SK-N-SH (cell line): ENCODE data around the gene UBE2E1. TPM values are rescaled to one million over a fixed set of nuclear protein-coding genes. Genes with fewer than 3 reads are reported as not detected.

Experiments used
- CTCF ChIA-PET: fragments of 300-600, 350-600 bp; formaldehyde crosslinking; extraction: SDS; loops from one replicate; lab custom pipeline; 2021; lab: Yijun Ruan, JAX
- POLR2A ChIA-PET: fragments of 350-600 bp; sonication (Branson Sonifier 250); formaldehyde crosslinking; extraction: SDS; loops from one replicate; lab custom pipeline; 2020; ENCODE audit warnings: antibody characterized with exemption, inconsistent platforms; lab: Yijun Ruan, JAX
- DNase-seq: peaks from one replicate; pipeline ENCODE4 v3.0.0; 2012
- H2AFZ ChIP-seq: fragments of 200-600 bp; sonication (generic); 2 replicates; pipeline ENCODE4 v1.8.1; 2016; ENCODE audit warnings: antibody characterized with exemption, mild to moderate bottlenecking, low read depth
- H3F3A ChIP-seq: fragments of 200-600 bp; sonication (generic); replicated peaks from 2 replicates; pipeline ENCODE3; 2016; ENCODE audit warnings: antibody characterized with exemption, mild to moderate bottlenecking; ENCODE audit not compliant: insufficient read depth
- H3K27ac ChIP-seq, 2 experiments: fragments of 200-500 bp in 1 of 2; fragments of 200-600 bp in 1 of 2; sonication (Bioruptor generic) in 1 of 2; sonication (generic), shearing (Covaris generic) in 1 of 2; 2 replicates each; pipeline versions ENCODE4 v1.5.1 to v1.6.1; 2014 to 2016; ENCODE audit warnings: low read depth in 2 of 2, inconsistent platforms in 1 of 2, low read length in 1 of 2, mild to moderate bottlenecking in 1 of 2, mixed read lengths in 1 of 2
- H3K27me3 ChIP-seq: fragments of 200-600 bp; sonication (generic), shearing (Covaris generic); 2 replicates; pipeline ENCODE4 v1.6.1; 2016; ENCODE audit warnings: mixed run types; ENCODE audit not compliant: insufficient read depth
- H3K36me3 ChIP-seq, 2 experiments: fragments of 200-500 bp in 1 of 2; fragments of 200-600 bp in 1 of 2; sonication (Bioruptor generic) in 1 of 2; sonication (generic) in 1 of 2; replicated peaks in 1 of 2; 2 replicates each; pipeline versions ENCODE3 to v1.5.1; 2014 to 2016; ENCODE audit warnings: low read length in 1 of 2, mild to moderate bottlenecking in 1 of 2; ENCODE audit not compliant: insufficient read depth in 2 of 2, control insufficient read depth in 1 of 2
- H3K4me1 ChIP-seq, 2 experiments: fragments of 200-500 bp in 1 of 2; fragments of 200-600 bp in 1 of 2; sonication (Bioruptor generic) in 1 of 2; sonication (generic), shearing (Covaris generic) in 1 of 2; 2 replicates each; pipeline versions ENCODE4 v1.5.1 to v1.6.1; 2014 to 2016; ENCODE audit warnings: low read depth in 1 of 2, low read length in 1 of 2, mixed run types in 1 of 2; ENCODE audit not compliant: insufficient read depth in 2 of 2, control insufficient read depth in 1 of 2
- H3K4me2 ChIP-seq: fragments of 200-600 bp; sonication (generic), shearing (Covaris generic); 2 replicates; pipeline ENCODE4 v1.6.1; 2017; ENCODE audit warnings: mixed run types
- H3K4me3 ChIP-seq, 2 experiments: fragments of 200-500 bp in 1 of 2; fragments of 200-600 bp in 1 of 2; sonication (Bioruptor generic) in 1 of 2; sonication (generic), shearing (Covaris generic) in 1 of 2; 2 replicates each; pipeline versions ENCODE4 v1.5.1 to v1.8.1; 2014 to 2016; ENCODE audit warnings: low read depth in 2 of 2, inconsistent platforms in 1 of 2, low read length in 1 of 2, mild to moderate bottlenecking in 1 of 2, mixed read lengths in 1 of 2, moderate library complexity in 1 of 2
- H3K79me2 ChIP-seq: fragments of 200-600 bp; sonication (generic); 2 replicates; pipeline ENCODE4 v1.8.1; 2017; ENCODE audit warnings: mild to moderate bottlenecking; ENCODE audit not compliant: insufficient read depth
- H3K9ac ChIP-seq: fragments of 200-600 bp; sonication (generic); 2 replicates; pipeline ENCODE4 v1.6.1; 2017; ENCODE audit warnings: mixed run types
- H3K9me2 ChIP-seq: fragments of 200-600 bp; sonication (generic); 2 replicates; pipeline ENCODE4 v1.6.1; 2017; ENCODE audit warnings: mixed run types
- H3K9me3 ChIP-seq: fragments of 200-600 bp; sonication (generic); 2 replicates; pipeline ENCODE4 v1.6.1; 2017; ENCODE audit warnings: mixed run types, mild to moderate bottlenecking, moderate library complexity
- H4K20me1 ChIP-seq: fragments of 200-600 bp; sonication (generic); 2 replicates; pipeline ENCODE4 v1.6.1; 2017; ENCODE audit warnings: mild to moderate bottlenecking, mixed run types; ENCODE audit not compliant: insufficient read depth
- ELF1 ChIP-seq: IDR thresholded peaks from 2 replicates; pipeline ENCODE4 v1.4.0; 2012
- EP300 ChIP-seq, 2 experiments: IDR thresholded peaks; 2 replicates each; pipeline versions ENCODE4 v1.4.0 to v1.6.1; 2012; ENCODE audit warnings: borderline replicate concordance in 1 of 2, low read depth in 1 of 2, low read length in 1 of 2
- FOSL2 ChIP-seq: IDR thresholded peaks from 2 replicates; pipeline ENCODE4 v1.4.0; 2012; ENCODE audit warnings: low read depth, mild to moderate bottlenecking, moderate library complexity, borderline replicate concordance
- FOXJ3 ChIP-seq: sonication (generic); formaldehyde crosslinking; IDR thresholded peaks from 2 replicates; pipeline ENCODE4 v1.5.1; 2020; ENCODE audit warnings: mild to moderate bottlenecking, missing genetic modification reagents
- FOXM1 ChIP-seq: IDR thresholded peaks from 2 replicates; pipeline ENCODE4 v1.4.0; 2012; ENCODE audit warnings: low read depth, mild to moderate bottlenecking
- GATA2 ChIP-seq: sonication (generic); formaldehyde crosslinking; IDR thresholded peaks from 2 replicates; pipeline ENCODE4 v1.5.0; 2020; ENCODE audit warnings: mild to moderate bottlenecking, missing genetic modification reagents
- MXI1 ChIP-seq: IDR thresholded peaks from 2 replicates; pipeline ENCODE4 v1.6.1; 2012; ENCODE audit warnings: mild to moderate bottlenecking, low read depth, low read length, improper control_type of control experiment
- NRF1 ChIP-seq: IDR thresholded peaks from 2 replicates; pipeline ENCODE4 v1.6.1; 2012; ENCODE audit warnings: low read depth, mild to moderate bottlenecking, low read length
- SIN3A ChIP-seq: IDR thresholded peaks from 2 replicates; pipeline ENCODE4 v1.6.1; 2012; ENCODE audit warnings: low read depth, mild to moderate bottlenecking, low read length, moderate library complexity, borderline replicate concordance
- TAF1 ChIP-seq: IDR thresholded peaks from 2 replicates; pipeline ENCODE4 v1.6.1; 2012; ENCODE audit warnings: low read depth, mild to moderate bottlenecking, low read length, moderate library complexity, borderline replicate concordance
- TCF12 ChIP-seq: IDR thresholded peaks from 2 replicates; pipeline ENCODE4 v1.4.0; 2012
- TEAD4 ChIP-seq: IDR thresholded peaks from 2 replicates; pipeline ENCODE4 v1.4.0; 2012; ENCODE audit warnings: mild to moderate bottlenecking, borderline replicate concordance; ENCODE audit not compliant: insufficient read depth
- USF2 ChIP-seq: fragments of 150-350 bp; IDR thresholded peaks from 2 replicates; pipeline ENCODE4 v1.6.1; 2017; ENCODE audit warnings: antibody characterized with exemption, low read length, low read depth, borderline replicate concordance
- YY1 ChIP-seq: IDR thresholded peaks from 2 replicates; pipeline ENCODE4 v1.4.0; 2012; ENCODE audit warnings: low read depth, mild to moderate bottlenecking
- WGBS: methylation state at CpG from one replicate; pipeline ENCODE4 v1.1.6; 2017; ENCODE audit warnings: low lambda C conversion rate; 5-methylcytosine and 5-hydroxymethylcytosine counted together
- polyA plus RNA-seq, 3 experiments: library from polyadenylated mRNA; depleted of rRNA; stranded (reverse); fragments of >200 nt; gene quantifications; 2 replicates each; pipeline ENCODE4 v1.2.3, GENCODE V29; 2012
- TF ChIP-seq, protein P1 (sequence below): IDR thresholded peaks from 2 replicates; pipeline ENCODE4 v1.4.0; 2012; ENCODE audit warnings: low read depth, borderline replicate concordance

UBE2E1 gene
- polyA plus RNA-seq, 1 of the 3 experiments (the other 2 are of a cell fraction): 59.9 TPM

GRCh38 chr3:23816721-23817120, 11.0 kb downstream of the UBE2E1 start:
- CTCF ChIA-PET: no interaction called here
- no peak overlapping the region for H3K9ac ChIP-seq
- H3K79me2 ChIP-seq: peaks cover 79% of the 10 kb centered on the region
- peaks cover 23% of the 10 kb centered on the region for H4K20me1 ChIP-seq
- no peak for DNase-seq
- H3F3A ChIP-seq: no peaks in the 10 kb centered on the region
- no peak overlapping the region for H3K4me2 ChIP-seq
- no peak overlapping the region for H3K27ac ChIP-seq
- POLR2A ChIA-PET: no interaction called here
- H3K4me1 ChIP-seq: peaks cover 0 to 20% of the 10 kb centered on the region in 2 experiments; a peak in 2 of 4 replicates
- TF ChIP-seq FOXM1 (no peak), FOXJ3 (no peak), GATA2 (CRISPR knock-in tag) (no peak), NRF1 (no peak), FOSL2 (no peak), TCF12 (no peak), ELF1 (no peak), EP300 (IDR thresholded peaks at IDR 0.05; ENCODE audit: borderline replicate concordance in 1 of 2, low read depth in 1 of 2, low read length in 1 of 2) (no peak), TAF1 (no peak), YY1 (no peak), USF2 (no peak), SIN3A (no peak), MXI1 (no peak), TEAD4 (no peak)
- TF ChIP-seq, protein P1, sequence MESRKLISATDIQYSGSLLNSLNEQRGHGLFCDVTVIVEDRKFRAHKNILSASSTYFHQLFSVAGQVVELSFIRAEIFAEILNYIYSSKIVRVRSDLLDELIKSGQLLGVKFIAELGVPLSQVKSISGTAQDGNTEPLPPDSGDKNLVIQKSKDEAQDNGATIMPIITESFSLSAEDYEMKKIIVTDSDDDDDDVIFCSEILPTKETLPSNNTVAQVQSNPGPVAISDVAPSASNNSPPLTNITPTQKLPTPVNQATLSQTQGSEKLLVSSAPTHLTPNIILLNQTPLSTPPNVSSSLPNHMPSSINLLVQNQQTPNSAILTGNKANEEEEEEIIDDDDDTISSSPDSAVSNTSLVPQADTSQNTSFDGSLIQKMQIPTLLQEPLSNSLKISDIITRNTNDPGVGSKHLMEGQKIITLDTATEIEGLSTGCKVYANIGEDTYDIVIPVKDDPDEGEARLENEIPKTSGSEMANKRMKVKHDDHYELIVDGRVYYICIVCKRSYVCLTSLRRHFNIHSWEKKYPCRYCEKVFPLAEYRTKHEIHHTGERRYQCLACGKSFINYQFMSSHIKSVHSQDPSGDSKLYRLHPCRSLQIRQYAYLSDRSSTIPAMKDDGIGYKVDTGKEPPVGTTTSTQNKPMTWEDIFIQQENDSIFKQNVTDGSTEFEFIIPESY: no peak
- TF ChIP-seq, all 33 proteins: peak for 0
- peaks cover 10 to 18% of the 10 kb centered on the region in 2 experiments for H3K36me3 ChIP-seq
- no peak overlapping the region for H2AFZ ChIP-seq
- WGBS: 95% methylated on average over 2 of the region's 2 CpGs
- H3K4me3 ChIP-seq: no peak overlapping the region
- H3K27me3 ChIP-seq: no peaks in the 10 kb centered on the region
- no peaks in the 10 kb centered on the region for H3K9me3 ChIP-seq
- H3K9me2 ChIP-seq: no peaks in the 10 kb centered on the region
